CD1c-positive myeloid dendritic cell (primary cell): ENCODE measurements around the gene PBXIP1.
A peak's percentile ranks its signal among the peaks of the same experiment; 100 is the strongest.
"Not testable (repeated sequence)": the region's sequence is repeated elsewhere in the genome, so short reads cannot be mapped to it uniquely, and the experiment has no call there.

ENCODE experiments used
- DNase-seq: peaks from one replicate; pipeline ENCODE4 v3.0.0-alpha.2; 2016; ENCODE audit errors: extremely low spot score

The PBXIP1 gene

DNA sequence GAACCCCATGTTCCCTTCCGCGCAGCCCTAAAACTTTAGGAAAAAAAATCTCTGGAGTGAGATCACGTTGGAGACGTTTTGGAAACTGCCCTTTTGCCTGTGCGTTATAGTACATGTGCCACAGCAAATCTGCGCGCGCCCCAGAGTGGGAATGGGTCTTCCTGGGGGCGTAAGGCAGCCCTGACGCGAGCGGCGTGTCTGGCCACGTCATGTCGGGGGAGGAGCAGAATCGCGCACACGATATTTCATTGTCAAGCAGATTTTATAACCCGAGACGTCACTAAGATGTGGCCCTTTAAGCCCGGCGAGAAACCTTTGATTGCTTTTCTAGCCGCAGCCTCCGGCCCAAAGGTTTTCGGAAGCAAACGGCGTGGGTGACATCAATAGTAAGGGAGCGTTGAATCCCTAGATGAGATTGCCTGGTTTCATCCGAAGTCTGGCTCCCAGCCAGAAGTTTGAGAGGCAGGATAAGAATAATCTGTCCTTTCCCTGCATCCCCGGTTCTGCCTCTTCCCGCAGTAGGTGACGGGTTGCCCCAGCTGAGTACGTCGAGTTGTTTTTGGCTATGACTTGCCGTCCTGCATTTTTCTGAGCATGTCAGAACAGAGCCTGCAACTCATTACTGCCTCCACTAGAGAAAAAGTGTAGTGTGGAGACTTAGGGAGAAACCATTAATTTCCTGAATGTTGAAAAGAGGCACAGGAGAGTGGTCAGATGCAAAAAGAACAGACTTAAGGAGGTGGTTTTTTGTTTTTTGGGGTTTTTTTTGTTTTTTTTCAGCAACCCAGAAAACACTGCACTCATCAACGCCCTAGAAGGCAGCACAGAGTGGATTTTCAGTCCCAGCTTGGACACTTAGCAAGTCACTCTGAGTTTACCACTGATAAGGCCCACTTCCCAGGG, 18.6 kb downstream of the PBXIP1 start:
- peak; percentile 96 for DNase-seq

DNA sequence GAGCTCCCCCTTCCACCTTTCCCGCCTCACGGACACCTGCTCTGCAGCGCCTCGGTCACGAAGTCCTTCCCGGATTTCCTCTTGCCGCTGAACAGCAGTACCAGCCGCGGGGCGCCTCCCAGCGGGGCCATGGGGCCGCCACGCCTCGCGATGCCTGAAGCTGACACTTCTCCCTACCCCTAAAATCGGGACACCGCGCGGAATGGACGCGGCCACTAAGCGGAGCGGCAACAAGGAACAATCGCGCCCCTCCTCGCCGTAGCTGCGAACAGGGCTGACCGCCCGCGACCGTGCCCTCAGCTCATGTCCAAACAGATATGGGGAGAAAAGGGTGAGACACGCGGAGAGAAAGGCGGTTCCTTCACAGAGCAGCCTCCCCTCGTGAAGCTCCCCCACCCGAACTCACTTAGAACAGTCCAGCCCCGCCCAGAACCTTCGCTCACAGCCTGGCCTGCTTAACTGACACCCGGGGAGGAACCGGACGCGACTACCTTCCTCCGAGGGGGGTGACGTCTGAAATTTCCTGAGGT, 19.3 kb downstream of the PBXIP1 start, which contains the start of gene PMVK:
Gene PMVK, minus strand, starts transcription at position 165 of the 530 bp plus-strand sequence. Its CDS starts 34 bp downstream, at position 131.
- peak; percentile 96 for DNase-seq

DNA sequence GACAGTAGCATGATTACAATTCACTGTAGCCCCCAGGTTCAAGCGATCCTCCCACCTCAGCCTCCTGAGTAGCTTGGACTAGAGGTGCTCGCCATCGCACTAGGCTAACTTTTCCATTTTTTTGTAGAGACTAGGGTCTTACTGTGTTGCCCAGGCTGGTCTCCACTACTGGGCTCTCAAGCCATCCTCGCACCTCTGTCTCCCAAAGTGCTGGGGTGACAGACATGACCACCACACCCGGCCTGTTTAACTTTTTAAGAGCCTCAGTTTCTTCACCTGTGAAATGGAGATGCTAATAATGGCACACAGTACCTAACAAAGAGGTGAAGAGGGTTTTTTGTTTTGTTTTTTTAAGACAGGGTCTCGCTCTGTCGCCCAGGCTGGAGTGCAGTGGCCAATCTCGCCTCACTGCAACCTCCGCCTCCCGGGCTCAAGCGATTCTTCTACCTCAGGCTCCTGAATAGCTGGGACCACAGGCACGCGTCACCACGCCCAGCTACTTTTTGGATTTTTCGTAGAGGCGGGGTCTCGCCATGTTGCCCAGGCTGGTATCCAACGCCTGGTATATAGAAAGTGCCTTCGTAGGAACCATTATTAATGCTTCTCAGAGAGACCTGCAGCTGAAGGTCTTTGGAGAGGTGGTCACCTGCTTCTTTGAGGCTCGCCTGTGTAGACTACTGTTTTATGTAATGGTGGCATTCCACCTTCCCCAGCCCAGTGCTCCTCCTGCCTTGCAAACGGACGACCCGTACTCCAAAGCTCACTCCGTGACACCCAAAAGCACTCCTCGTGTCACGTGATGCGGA, 19.9 kb downstream of the PBXIP1 start:
- DNase-seq = no peak

- DNase-seq = no peak
Measured at GRCh38 chr1:154934358-154934948, 21.4 kb downstream of the PBXIP1 start.

GRCh38 chr1:154931940-154932487, 23.9 kb downstream of the PBXIP1 start:
- no peak for DNase-seq

- DNase-seq = no peak
Measured at GRCh38 chr1:154926201-154926600, 29.7 kb downstream of the PBXIP1 start.

GRCh38 chr1:154925335-154926170, 30.3 kb downstream of the PBXIP1 start:
- no peak for DNase-seq

- DNase-seq = no peak
Measured at GRCh38 chr1:154923695-154924094, 32.2 kb downstream of the PBXIP1 start.

GRCh38 chr1:154913273-154913672, 42.6 kb downstream of the PBXIP1 start:
- DNase-seq = no peak

GRCh38 chr1:154912755-154913154, 43.1 kb downstream of the PBXIP1 start:
- DNase-seq = no peak

DNA sequence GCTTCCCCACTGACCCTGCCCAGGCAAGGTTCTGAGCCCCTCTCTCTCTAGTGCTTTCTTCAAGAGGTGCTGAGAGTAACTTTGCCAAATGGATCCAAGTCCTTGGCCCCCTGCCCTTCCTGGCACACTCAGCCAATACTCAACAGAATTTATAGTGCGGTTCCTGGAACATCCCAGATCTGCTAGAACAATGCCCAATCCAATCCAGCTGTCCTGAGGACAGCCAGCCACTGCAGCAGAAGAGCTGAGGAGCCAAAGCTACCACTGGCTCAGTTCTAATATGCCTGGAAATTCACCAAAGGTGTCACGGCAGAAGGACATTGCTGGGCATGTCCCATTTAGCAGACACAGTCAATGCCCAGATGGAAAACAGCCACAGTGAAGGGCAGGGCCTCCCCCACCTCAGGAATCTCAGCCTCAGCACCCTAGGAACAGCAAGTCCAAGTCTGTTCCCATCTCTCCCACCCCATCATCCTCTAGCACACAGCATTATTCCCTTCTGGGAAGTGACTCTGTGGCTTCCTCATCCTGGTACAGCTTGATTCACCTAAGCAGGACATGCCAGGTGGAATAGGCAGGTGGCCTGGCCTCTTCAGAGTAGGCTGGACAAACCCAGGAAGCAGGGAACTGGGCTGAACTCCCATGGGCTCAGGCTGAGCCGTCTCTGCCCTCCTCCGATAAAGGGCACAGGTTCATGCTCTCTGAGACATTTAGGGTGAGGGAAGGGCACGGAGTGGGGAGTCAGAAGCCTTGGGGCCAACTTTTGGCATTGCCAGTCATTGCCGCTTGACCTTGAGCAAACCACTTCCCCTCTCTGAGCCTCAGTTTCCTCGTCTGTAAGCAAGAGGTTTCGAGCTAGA, 44.0 kb downstream of the PBXIP1 start:
- DNase-seq = no peak

DNA sequence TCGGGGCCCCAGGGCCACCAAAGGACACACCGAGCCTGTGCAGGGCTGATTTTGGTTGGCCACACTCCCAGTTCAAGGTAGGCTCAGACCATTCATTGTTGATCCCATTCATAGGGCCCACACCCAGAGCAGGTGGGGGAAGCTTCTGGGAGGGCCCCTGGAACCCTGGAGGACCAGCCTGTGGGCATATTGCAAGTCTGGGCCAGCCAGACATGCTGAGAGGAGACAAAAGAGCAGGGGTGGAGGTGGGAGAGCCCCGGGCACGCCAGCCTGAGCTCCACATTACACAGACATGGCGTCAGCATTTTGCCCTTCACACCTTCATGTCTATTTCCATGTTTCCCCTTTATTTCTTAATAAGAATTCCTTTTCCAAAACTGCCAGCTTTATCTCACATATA, 45.0 kb downstream of the PBXIP1 start:
- no peak for DNase-seq

DNA sequence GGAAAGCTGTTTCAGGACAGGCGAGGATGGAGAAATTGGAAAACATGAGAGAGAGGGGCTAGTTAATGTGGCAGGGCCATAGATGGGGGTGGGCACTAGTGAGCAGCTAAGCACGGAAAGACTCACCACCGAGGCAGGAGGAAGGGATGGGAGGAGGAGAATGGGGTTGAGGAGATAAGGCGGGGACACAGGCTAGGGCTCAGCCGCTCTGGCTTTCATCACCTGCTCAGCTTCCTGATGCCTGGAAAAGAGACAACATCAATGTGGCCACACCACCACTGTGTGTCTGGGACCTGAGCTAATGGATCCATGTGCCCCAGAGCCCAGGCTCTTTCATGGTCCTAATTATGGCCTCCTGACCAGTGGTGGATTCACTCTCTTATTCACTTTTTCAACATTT, 47.0 kb downstream of the PBXIP1 start:
- DNase-seq = no peak

DNA sequence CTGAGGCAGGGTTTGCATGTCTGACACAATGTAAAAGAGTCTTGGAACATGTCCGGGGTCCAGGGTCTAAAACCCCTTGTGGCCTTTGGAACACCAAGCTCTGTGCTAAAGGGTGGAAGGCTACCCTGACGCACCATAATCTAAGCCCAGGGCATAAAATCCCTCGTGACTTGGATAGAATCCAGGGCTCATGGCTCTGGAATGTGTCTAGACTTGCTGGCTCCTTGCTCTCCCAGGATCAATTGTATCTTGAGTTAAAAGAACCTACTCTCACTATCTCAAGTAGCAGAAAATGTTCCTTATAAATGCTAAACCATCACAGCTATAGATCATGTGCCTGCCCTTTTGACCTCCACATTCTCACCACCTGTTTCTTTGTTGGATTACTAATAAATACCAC, 47.8 kb downstream of the PBXIP1 start:
- DNase-seq = not testable (repeated sequence)

GRCh38 chr1:154906621-154907081, 49.2 kb downstream of the PBXIP1 start:
- no peak for DNase-seq

DNA sequence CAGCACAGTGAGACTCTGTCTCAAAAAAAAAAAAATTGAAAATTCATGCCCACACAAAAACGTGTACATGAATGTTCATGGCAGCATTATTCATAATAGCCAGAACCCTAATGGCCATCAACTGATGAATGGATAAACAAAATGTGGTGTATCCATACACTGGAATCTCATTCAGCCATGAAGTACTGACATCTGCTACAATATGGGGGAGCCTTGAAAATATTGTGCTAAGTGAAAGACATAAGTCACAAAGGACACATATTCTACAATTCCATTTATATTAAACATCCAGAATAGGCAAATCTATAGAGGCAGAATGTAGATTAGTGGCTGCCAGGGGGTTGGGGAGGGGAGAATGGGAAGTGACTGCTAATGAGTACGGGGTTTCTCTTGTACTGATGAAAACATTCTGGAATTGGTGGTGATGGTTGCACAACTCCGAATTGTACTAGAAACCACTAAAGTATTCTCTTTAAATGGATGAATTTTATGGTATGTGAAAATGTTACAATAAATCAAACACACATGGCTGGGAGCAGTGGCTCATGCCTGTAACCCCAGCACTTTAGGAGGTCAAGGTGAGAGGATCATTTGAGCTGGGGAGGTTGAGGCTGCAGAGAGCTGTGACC, 52.8 kb downstream of the PBXIP1 start:
- DNase-seq = no peak

- DNase-seq = no peak
Measured at GRCh38 chr1:154901591-154901990, 54.3 kb downstream of the PBXIP1 start.

- DNase-seq = no peak
Measured at GRCh38 chr1:154899041-154899440, 56.9 kb downstream of the PBXIP1 start.

GRCh38 chr1:154896771-154897286, 59.1 kb downstream of the PBXIP1 start:
- no peak for DNase-seq
